HL-60/S4 treated with retinoic acid at 250 ng/mL for 4 days and 3 days (cell line): ENCODE results near the gene ZNRF1.

Experiments
- in situ Hi-C: fragments of 300-500 bp; cut with MboI; formaldehyde crosslinking; loops from 2 replicates; pipeline ENCODE4 v1.7.0; 2022; ENCODE audit warnings: low sequenced_read_pairs

The ZNRF1 gene

GRCh38 chr16:75130150-75130771 is 131.4 kb downstream of the ZNRF1 start:
- in situ Hi-C loops: no loop called here

DNA sequence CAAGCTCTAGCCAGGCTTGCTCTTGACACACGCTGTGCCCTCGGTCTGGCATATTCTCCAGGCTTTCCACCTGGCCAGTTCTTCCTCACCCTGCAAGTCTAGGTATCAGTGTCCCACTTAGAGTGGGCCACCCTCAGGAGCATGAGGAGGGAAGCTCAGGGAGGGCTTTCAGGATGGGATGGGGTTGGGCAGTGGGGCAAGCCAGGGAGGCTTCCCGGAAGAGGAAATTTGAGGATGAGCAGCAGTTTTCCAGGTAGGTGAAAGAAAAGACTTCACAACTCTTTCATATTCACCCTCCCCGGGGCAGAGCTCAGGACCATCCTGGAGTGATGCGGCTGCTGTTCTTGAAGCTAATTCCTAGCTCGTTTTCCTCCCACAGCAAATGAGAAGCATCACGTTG is 132.3 kb downstream of the ZNRF1 start:
- in situ Hi-C loops: no loop called here

DNA sequence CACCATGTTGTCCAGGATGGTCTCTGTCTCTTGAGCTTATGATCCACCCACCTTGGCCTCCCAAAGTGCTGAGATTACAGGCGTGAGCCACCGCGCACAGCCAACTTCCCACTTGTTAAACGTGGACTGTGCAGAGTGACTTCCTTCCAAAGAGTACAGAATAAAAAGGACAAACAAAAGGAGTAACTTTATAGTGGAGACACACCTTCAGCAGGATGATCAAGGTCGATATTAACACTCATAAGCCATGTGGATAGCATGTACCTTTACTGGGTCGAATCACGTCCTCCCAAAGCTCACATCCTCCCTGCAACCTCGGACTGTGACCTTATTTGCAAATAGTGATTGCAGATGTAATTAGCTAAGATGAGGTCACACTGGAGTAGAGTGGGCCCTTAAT is 139.4 kb downstream of the ZNRF1 start:
- in situ Hi-C loops: no loop called here

DNA sequence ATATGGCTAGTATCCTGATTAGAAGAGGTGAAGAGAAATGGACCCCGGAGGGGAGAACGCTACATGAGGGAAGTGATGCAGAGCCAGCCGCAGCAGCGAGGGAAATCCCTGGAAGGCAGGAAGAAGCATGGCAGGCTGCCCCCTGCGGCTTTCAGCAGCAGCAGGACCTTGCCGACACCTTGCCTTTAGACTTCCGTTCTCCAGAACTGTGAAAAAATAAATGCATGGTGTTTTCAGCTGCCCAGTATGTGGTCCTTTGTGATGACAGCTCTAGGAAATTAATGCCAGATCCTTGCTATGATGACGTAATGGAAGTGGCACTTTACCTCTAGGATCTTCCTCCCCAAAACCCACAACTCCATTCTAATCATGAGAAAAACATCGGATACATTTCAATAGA is 139.8 kb downstream of the ZNRF1 start:
- in situ Hi-C loops: no loop called here

GRCh38 chr16:75139498-75139897 is 140.7 kb downstream of the ZNRF1 start:
- in situ Hi-C loops: no loop called here

DNA sequence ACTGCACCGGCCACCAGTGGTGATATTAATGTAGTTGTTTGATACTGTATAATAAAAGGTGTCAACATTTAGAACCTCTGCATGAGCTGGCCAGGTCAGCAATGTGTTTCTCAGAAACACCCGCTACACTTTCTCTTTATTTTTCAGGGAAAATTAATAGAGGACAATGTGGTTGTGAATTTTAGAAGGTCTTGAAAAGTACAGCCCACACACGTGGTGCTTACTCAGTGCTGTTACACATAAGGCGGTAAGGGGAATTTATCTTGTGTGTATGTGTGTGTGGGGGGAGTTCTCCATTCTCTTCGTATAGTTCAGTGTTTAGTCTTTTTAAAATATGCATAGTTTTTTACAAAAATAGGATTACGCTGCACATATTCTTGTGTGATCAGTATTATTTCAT is 145.1 kb downstream of the ZNRF1 start:
- in situ Hi-C loops: no loop called here

DNA sequence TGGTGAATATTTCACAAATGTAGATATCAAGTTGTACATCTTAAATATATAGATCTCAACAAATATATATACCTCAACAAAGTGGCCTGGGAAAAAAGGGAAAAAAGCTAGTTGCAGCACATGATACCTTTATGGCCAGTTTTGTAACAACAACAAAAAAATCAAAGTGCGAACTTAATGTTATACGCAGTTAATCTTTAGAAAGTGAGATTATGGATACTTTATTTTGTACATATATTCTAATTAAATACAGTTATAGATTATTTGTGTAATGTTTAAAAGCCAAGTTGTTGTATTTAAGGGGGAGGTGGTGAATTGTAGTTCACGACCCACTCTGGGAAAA is 149.1 kb downstream of the ZNRF1 start:
- in situ Hi-C loops: no loop called here

DNA sequence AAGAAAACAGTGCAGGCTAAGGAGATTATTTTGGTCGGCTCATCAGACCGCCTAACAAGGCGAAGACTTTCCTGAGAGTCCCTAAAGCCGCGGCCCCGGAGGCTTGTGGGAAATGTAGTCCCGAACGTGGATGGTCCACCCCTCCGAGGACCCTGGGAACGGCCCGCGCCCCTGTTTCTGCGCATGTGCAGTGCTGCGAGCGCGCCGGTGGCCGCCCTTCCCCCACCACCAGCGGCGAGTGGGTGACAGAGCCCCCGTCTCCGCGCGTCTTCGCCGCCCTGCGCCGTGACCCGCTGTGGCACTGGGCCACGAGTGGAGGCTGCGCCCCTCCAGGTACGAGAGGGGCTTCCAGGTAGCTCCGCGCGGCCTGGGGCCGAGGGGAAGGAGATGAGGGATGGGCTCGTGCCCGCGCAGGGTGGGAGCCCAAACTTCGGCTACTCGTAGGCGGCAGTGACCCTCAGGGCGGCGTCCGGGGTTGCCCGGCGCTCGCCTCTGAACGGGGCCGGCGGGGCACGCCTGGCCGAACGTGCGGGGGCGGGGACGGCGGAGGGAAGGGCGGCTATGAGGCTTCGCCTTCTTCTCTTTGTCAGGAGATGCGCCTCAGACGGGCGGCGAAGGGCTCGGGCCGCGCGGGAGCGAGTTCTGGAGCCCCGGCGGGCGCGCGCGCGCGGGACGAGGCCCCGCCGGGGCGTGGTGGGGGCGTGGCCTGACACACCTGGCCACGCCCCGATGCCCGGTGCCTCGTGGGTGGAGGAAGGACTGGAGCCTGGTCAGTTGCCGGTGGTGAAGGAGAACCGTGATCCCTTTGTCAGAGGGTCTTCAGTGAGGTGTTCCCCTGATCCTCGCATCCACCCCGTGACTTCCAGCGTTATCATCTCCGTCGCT is 149.7 kb downstream of the ZNRF1 start, which contains the start of gene ZFP1:
Gene ZFP1, plus strand, starts transcription at position 214 of the 885 bp plus-strand sequence. CDS start 4,428 bp downstream, outside the sequence.
- in situ Hi-C loops: no loop called here

- in situ Hi-C loops: no loop called here
Measured at GRCh38 chr16:75151798-75152197, 153.0 kb downstream of the ZNRF1 start.

GRCh38 chr16:75152635-75153034 is 153.8 kb downstream of the ZNRF1 start:
- in situ Hi-C loops: no loop called here

GRCh38 chr16:75160386-75160785 is 161.6 kb downstream of the ZNRF1 start:
- in situ Hi-C loops: no loop called here
